Testis (tissue), 2 donors: ENCODE measurements around the gene ITCH.
"Not testable (repeated sequence)": the region's sequence is repeated elsewhere in the genome, so short reads cannot be mapped to it uniquely, and the experiment has no call there.

Experiments used
- CTCF ChIP-seq, 3 experiments: fragments of 450-650 bp in 2 of 3; fragments of 200-600 bp in 1 of 3; sonication (generic) in 1 of 3; IDR thresholded peaks; one replicate each; pipeline ENCODE4 v1.5.1; 2016 to 2019; ENCODE audit warnings: antibody characterized with exemption in 3 of 3, mild to moderate bottlenecking in 2 of 3, moderate library complexity in 1 of 3
- POLR2A ChIP-seq: fragments of 450-650 bp; IDR thresholded peaks from one replicate; pipeline ENCODE4 v1.6.1; 2017; ENCODE audit warnings: antibody characterized with exemption, mild to moderate bottlenecking, moderate library complexity

GRCh38 chr20:34518863-34519262 lies 155.8 kb downstream of the ITCH start:
- not testable (repeated sequence) for TF ChIP-seq CTCF (IDR thresholded peaks at IDR 0.05); POLR2A
